Glutamatergic neuron (in vitro differentiated cells): ENCODE measurements around the gene FXYD2. TPM values are rescaled to one million over a fixed set of nuclear protein-coding genes. Genes with fewer than 3 reads are reported as not detected.
A peak's percentile ranks its signal among the peaks of the same experiment; 100 is the strongest.

Experiments used
- DNase-seq: peaks from one replicate; pipeline ENCODE4 v3.0.0; 2022
- H3K27ac Mint-ChIP-seq: one replicate; pipeline ENCODE4 v1.8.0; 2020; ENCODE audit warnings: mild to moderate bottlenecking, mixed read lengths, inconsistent platforms; ENCODE audit not compliant: unreplicated experiment
- H3K27me3 Mint-ChIP-seq: one replicate; pipeline ENCODE4 v1.8.0; 2020; ENCODE audit warnings: mild to moderate bottlenecking, moderate library complexity, mixed read lengths, inconsistent platforms; ENCODE audit not compliant: unreplicated experiment
- H3K36me3 Mint-ChIP-seq: one replicate; pipeline ENCODE4 v1.8.0; 2020; ENCODE audit warnings: mild to moderate bottlenecking, mixed read lengths, inconsistent platforms; ENCODE audit not compliant: unreplicated experiment
- H3K4me1 Mint-ChIP-seq: one replicate; pipeline ENCODE4 v1.8.0; 2020; ENCODE audit warnings: mild to moderate bottlenecking, low read depth, mixed read lengths, inconsistent platforms; ENCODE audit not compliant: unreplicated experiment
- H3K4me3 Mint-ChIP-seq: one replicate; pipeline ENCODE4 v1.8.0; 2020; ENCODE audit warnings: mild to moderate bottlenecking, mixed read lengths, inconsistent platforms; ENCODE audit not compliant: unreplicated experiment
- H3K9me3 Mint-ChIP-seq: one replicate; pipeline ENCODE4 v1.8.0; 2020; ENCODE audit warnings: mild to moderate bottlenecking, moderate library complexity, mixed read lengths, inconsistent platforms; ENCODE audit not compliant: unreplicated experiment
- CTCF ChIP-seq: fragments of 200-600 bp; sonication (generic); IDR thresholded peaks from one replicate; pipeline ENCODE4 v1.5.0; 2021; ENCODE audit not compliant: partially characterized antibody, unreplicated experiment
- total RNA-seq: library from RNA; stranded (reverse); fragmentation: NEBNext Ultra II Directional; extraction: Animal tissue kit (Norgen Biotek cat#: 25700); gene quantifications from one replicate; pipeline ENCODE4 v1.2.1, GENCODE V29; 2021; ENCODE audit not compliant: unreplicated experiment

The FXYD2 gene
- total RNA-seq, 1 donor from 2014 or later, result 0.44 TPM

GRCh38 chr11:117852309-117852708, 27.8 kb upstream of the FXYD2 start:
- no peak for DNase-seq
- Mint-ChIP-seq H3K36me3 (peaks cover 21% of the 10 kb centered on the region), H3K27me3 (peaks cover 5% of the 10 kb centered on the region), H3K27ac (no peak overlapping the region), H3K4me1 (no peaks in the 10 kb centered on the region), H3K9me3 (peaks cover 4% of the 10 kb centered on the region), H3K4me3 (no peak overlapping the region)
- TF ChIP-seq CTCF, result no peak

- DNase-seq, result no peak
- Mint-ChIP-seq H3K27me3 (peaks cover 5% of the 10 kb centered on the region), H3K36me3 (peaks cover 21% of the 10 kb centered on the region), H3K4me3 (no peak overlapping the region), H3K27ac (no peak overlapping the region), H3K4me1 (no peaks in the 10 kb centered on the region), H3K9me3 (peaks cover 4% of the 10 kb centered on the region)
- no peak for TF ChIP-seq CTCF
These were observed 27.3 kb upstream of the FXYD2 start for GRCh38 chr11:117851852-117852251.

- TF ChIP-seq CTCF, result no peak
- Mint-ChIP-seq H3K4me1 (no peaks in the 10 kb centered on the region), H3K9me3 (peaks cover 2% of the 10 kb centered on the region), H3K27ac (no peak overlapping the region), H3K27me3 (peaks cover 5% of the 10 kb centered on the region), H3K36me3 (peaks cover 21% of the 10 kb centered on the region), H3K4me3 (no peak overlapping the region)
- no peak for DNase-seq
These were observed 26.6 kb upstream of the FXYD2 start for GRCh38 chr11:117851106-117851505.

DNA sequence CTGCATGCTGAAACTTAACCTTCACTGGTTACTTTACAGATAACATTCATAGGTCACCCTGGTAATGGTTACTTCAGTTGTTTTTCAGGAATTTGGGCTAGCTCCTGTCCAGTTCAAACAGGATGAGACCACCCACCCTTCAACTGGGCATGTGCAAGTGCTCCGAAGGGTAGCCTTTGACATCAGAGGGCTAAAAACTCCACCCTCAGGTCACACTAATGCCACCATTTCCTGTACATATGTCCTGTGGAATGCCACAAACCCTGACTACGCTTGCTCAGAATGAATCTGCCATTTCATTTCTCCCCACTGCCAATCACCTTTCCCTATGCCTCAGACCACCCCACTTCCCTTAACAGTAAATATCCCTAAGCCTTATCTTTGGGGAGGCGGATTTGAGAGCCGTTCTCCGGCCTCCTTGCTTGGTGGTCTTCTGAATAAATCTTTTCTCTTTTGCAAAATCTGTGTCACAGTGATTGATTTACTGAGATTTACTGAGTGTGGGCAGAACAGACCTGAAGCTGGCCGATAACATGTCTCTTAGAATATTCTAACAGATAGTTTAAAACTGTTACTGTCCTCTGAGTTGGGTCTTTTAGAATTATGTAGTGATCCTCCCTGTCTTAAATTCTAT, 25.4 kb upstream of the FXYD2 start:
- Mint-ChIP-seq H3K9me3 (peaks cover 3% of the 10 kb centered on the region), H3K4me3 (no peak overlapping the region), H3K27me3 (peaks cover 5% of the 10 kb centered on the region), H3K4me1 (no peaks in the 10 kb centered on the region), H3K27ac (no peak overlapping the region), H3K36me3 (peaks cover 21% of the 10 kb centered on the region)
- no peak for DNase-seq
- no peak for TF ChIP-seq CTCF

DNA sequence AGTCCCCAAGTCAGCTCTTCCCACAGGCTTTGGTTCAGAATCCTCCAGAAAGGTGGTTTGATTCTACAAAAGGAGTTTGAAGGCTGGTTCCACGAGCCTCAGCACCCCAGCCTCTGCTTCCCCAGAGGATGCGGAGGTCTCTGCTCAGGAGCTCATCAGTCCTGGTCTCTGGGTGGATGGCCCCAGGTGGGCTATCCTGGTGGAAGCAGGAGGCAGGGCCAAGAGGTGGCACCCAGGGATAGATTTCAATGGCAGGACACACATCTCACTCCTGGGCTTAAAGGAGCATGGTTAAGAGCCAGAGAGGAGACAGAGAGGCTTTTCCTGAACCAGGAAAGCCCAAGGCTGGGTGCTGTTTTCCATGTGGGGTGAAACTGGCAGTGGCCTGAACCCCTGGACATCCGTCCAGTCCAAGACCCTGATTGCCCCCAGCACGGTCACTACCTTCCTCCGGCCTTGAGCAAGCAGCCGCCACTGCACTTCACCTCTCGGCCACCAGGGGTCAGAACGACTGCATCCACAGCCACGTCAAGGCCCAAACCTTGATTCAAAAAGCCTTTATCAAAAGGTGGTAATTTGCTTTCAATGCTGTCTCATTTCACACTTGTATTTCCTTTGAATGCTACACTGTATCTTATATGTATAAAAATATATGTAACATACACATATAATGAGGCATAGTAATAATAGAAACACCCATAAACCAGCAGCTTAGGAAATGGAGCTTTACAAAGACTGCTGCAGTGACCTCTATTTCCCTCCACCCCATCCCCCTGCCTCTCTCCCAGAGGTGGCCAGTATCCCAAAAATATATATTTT, 19.3 kb upstream of the FXYD2 start:
- Mint-ChIP-seq H3K36me3 (no peaks in the 10 kb centered on the region), H3K27me3 (no peaks in the 10 kb centered on the region), H3K4me3 (no peak overlapping the region), H3K27ac (no peak overlapping the region), H3K4me1 (no peaks in the 10 kb centered on the region), H3K9me3 (peaks cover 2% of the 10 kb centered on the region)
- DNase-seq, result peak; percentile 92
- TF ChIP-seq CTCF, result peak; percentile 98
